Neural progenitor cell (in vitro differentiated cells): ENCODE data around the gene GPAM.

Source experiments
- EZH2 ChIP-seq: fragments of 200-600 bp; sonication (generic); IDR thresholded peaks from 2 replicates; pipeline ENCODE4 v1.6.1; 2017; ENCODE audit warnings: antibody characterized with exemption, mild to moderate bottlenecking, moderate library complexity
- EZH2phosphoT487 ChIP-seq: fragments of 200-600 bp; sonication (generic); IDR thresholded peaks from 2 replicates; pipeline ENCODE4 v1.6.1; 2017; ENCODE audit warnings: antibody characterized with exemption
- TF ChIP-seq, protein P1 (sequence below): fragments of 200-600 bp; sonication (generic); IDR thresholded peaks from 2 replicates; pipeline ENCODE4 v1.5.1; 2017; ENCODE audit warnings: antibody characterized with exemption, mild to moderate bottlenecking

GRCh38 chr10:112137154-112137987, 46.2 kb downstream of the GPAM start:
- TF ChIP-seq, protein P1, sequence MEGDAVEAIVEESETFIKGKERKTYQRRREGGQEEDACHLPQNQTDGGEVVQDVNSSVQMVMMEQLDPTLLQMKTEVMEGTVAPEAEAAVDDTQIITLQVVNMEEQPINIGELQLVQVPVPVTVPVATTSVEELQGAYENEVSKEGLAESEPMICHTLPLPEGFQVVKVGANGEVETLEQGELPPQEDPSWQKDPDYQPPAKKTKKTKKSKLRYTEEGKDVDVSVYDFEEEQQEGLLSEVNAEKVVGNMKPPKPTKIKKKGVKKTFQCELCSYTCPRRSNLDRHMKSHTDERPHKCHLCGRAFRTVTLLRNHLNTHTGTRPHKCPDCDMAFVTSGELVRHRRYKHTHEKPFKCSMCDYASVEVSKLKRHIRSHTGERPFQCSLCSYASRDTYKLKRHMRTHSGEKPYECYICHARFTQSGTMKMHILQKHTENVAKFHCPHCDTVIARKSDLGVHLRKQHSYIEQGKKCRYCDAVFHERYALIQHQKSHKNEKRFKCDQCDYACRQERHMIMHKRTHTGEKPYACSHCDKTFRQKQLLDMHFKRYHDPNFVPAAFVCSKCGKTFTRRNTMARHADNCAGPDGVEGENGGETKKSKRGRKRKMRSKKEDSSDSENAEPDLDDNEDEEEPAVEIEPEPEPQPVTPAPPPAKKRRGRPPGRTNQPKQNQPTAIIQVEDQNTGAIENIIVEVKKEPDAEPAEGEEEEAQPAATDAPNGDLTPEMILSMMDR, result peak; percentile 97
- no peak for TF ChIP-seq EZH2
- no peak for TF ChIP-seq EZH2phosphoT487
